ENCODE results near the gene ZHX3.
"Not testable (repeated sequence)": the region's sequence is repeated elsewhere in the genome, so short reads cannot be mapped to it uniquely, and the experiment has no call there.

Gene ZHX3

DNA sequence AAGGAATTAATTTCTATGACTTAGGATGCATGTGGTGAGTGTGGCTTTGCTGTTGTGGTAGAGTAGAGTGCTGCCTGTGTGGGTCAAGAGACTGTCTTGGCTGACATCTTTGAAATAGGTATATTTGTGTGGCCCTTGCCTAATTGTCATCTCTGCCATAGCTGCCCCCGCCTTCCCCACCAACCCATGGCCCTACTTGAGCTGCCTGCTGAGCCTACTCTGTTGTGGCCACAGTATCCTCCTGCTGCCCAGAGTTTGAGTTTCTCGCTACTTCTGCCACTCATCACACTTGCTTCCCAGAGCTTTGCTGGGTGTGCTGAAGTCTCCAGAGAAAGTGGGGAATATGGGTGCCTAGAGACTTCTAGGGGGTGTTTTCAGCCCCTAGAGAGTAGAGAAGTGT lies 172.2 kb downstream of the ZHX3 start:
- no peak for DNase-seq

DNA sequence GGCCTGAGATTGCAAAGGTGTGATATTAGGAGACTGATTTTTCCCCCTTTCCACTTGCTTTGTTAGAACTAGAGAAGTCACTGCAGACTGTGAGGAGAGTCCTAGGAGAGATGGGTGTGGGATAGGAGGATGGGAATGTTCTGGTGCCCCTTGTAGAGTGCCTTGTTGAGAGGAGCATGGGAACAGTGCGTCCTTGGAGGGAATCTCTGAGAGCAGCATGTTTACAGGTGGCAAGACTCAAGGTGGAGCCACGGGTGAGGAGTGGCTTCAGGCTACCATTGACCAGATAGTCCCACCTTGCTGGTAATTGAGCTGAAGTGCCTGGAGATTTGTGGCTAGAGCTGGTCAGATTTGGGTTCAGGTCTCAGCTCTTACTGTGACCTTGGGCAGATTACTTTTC lies 174.2 kb downstream of the ZHX3 start:
- DNase-seq = no peak

DNA sequence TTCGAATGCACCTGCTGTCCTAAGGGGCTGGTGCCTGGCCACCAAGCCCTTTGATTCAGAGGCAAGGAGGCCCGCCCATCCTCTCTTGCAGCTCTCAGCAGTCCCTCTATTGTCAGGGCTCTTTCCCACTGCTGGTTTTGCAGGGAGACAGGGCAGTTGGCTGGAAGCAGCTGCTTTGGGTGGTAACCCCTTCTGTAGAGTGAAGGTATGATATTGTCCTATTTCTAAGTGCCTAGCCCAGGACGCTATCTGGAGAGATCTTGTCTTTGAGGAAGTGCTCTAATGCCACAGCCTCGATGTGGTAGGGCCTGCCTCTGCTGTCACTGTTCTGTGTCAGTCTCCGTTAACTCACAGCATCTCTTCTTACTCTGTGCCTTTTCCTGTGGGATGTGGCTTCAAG lies 174.6 kb downstream of the ZHX3 start:
- peak; percentile 48 to 49 for DNase-seq

DNA sequence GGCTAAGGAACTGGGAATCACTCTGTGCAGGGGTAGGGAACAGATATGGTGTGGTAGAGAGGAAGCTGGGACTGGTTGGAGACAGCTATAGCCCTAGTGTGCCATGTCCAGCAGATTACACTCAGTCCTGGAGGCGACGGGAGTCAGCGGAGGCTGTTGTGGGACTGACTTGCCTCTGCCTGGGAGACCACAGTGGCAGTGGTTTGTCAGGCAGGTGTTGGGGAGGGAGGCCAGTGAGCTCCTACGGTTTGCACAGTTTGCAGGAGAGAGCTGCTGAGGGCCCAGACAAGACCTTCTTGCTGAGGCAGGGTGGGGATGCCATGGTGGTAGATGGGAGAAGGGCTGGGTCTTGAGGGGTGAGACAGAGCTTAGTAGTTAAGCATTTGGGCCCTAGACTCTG lies 175.3 kb downstream of the ZHX3 start:
- peak; percentile 46 to 50 for DNase-seq

DNA sequence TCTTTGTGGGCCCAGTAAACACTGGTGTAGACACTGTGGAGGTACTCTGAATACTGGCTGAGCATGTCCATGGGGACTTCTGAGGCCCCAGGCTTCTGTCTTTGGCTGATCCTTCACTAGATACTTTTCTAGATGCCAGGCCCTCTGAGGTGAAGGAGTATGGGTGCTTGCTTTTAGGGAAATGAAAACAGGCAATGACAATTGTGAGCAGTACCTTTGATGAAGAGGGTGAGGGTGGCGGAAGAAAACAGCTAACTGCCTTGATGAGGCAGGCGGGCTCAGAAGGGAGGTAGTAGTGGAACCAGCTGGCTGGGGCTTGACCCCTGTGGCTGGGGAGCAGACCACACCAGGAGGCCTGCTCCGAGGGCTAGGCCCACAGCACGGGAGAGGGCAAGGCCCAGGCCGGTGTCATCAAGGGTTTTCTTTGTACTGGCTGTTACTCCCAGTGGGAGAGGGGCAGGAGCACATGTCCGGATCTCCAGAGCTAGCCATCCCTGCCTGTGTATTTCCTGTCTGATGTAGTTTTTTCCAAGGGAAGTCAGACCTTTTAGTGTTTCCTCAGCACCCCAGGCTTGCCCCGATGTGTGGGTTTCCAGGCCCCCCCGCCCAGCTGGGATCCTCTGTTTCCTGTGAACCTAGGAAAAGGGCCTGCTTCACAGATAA lies 176.2 kb downstream of the ZHX3 start:
- peak; percentile 46 to 53 for DNase-seq

DNA sequence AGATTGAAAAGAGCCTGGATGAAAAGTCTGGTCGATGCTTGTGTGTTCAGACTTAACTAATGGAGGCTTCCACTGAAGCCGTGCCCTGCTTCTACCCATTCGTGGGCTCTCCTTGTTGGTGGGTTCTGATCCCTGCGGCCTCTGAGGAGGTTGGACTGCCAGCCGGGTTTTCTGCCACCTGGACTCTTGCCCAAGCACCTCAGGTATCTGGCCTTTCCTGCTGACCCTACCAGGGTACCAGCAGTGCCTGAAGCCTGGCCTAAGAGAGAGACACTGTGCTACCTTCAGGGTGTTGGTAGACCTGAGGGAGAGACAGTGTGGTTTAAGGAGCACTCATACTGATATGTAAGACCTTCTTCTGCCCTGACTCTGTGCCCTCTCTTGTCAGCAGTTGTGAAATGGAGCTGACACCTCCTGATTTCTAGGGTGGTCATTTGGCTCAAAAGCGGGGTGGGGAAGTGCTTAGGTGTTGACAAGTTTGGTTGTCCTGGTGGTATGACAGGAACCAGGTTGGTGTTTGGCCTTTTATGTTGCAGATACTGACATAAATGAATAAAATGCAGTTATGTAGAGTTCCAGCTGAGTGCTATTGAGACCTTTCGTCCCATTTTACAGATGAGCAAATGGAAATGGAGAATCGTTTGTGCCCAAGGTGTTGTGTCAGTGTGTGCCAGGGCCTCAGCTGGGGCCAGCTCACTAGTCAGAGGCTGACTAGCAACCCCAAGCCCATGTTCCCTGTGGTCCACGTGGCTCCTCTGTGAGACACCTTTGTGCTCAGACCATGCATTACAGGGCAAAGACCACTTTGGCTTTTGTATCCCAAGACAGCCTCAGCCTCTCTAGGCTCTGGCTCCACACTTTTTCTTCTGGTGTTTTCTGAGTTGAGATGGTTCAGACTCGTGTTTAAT lies 177.1 kb downstream of the ZHX3 start:
- peak; percentile 49 to 52 for DNase-seq

DNA sequence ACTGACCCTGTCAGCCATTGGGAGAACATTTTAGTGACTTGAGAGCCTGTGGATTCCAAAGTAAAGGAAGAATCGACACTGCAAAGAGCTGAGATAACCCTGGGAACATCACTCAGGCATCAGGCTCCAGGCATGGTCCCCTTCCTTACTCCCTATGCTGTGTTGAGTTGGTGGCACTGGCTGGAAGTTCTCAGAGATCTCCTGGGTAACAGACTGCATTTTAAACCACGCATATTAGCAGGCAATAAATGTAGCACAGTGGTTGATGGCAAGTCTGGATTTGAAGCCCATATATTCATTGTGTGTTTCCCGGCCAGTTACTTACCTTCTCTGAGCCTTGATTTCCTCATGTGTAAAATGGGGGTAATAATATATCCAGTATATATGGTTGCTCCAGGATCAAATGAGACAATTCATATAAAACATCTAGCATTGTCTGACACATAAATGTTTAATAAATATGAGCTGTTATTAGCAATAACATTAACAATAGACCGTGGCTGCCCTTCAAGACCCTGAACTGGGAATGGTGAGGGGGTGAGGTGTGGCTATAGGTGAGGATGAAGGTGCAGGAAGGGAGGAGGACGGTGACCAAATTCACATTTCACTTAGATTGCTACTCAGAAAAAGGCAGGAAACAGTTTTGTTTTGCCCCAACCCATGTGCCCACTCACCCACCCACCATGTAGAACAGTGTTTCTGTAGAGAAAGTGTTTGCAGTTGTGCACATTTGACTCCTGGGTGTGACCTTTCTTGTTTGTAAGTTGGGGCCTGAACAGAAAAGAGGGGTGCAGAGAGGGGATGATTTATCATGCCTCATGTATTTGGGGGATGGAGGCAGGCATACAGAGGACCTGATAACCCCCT lies 178.1 kb downstream of the ZHX3 start:
- DNase-seq = peak; percentile 38 to 47

DNA sequence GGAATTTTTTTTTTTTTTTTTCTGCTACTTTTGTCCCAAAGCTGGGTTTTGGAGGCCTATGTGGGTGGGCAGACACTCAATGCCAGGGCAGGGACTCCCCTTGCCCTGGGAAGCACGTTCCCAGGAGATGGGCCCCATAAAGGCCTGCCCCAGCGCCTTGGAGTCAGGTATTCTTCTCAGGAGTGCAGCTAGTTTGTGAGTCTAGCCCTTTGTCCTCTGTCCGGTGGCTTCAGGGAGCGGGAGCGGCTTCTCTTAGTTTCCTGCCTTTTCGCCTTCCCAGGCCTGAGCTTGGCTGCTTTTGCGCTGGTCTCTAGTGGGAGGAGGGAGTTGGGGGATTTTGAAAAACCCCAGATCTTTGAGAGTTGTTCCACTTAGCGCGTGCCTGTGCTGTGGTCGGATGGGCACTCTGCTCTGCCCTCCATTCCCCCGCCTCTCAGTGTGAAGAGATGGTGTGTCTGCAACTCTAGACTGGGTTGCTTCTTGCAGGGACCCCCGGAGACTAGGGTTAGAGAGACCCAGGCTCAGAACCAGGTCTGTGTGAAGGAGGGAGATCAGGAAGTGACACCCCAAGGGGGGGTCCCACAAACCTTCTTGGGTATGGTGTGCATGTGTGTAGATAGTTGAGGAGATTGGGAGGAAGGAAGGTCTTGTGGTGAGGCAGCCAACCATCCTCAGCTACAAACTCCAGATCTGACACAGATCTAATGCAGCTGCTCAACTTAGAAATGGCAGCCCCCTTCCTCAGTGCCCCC lies 178.9 kb downstream of the ZHX3 start:
- peak; percentile 62 to 64 for DNase-seq

DNA sequence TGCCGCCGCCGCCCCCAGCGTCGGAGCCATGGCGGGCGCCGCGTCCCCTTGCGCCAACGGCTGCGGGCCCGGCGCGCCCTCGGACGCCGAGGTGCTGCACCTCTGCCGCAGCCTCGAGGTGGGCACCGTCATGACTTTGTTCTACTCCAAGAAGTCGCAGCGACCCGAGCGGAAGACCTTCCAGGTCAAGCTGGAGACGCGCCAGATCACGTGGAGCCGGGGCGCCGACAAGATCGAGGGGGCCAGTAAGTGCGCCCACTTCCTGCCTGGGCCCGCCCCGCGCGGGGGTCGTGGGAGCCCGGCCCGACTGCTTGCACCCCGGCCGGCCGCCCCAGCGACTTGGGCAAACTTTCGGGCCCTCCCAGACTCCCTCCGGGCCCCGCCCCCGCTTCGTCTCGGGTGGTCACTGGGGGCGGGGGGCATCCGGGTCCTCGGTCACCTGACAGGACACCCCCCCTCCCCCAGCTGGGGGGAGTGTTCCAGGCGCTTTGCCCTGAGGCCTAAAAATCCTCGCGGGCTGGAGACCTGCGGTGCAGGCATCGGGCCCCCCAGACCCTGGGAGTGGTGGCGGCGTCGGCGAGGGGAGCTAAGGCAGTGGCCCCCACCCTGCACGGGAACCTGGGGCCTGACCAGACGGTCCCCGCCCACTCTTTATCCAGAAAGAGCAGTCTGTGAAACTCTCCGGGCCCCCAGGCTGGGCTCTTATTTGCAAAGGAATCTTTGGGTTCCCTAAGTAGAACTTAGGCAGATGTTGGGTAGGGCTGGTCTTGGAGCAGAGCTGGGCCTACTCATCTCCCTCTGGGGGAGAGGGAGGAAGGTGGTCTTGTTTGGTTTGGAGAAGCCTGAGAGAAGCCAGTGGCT lies 179.7 kb downstream of the ZHX3 start:
- peak; percentile 79 to 82 for DNase-seq

DNA sequence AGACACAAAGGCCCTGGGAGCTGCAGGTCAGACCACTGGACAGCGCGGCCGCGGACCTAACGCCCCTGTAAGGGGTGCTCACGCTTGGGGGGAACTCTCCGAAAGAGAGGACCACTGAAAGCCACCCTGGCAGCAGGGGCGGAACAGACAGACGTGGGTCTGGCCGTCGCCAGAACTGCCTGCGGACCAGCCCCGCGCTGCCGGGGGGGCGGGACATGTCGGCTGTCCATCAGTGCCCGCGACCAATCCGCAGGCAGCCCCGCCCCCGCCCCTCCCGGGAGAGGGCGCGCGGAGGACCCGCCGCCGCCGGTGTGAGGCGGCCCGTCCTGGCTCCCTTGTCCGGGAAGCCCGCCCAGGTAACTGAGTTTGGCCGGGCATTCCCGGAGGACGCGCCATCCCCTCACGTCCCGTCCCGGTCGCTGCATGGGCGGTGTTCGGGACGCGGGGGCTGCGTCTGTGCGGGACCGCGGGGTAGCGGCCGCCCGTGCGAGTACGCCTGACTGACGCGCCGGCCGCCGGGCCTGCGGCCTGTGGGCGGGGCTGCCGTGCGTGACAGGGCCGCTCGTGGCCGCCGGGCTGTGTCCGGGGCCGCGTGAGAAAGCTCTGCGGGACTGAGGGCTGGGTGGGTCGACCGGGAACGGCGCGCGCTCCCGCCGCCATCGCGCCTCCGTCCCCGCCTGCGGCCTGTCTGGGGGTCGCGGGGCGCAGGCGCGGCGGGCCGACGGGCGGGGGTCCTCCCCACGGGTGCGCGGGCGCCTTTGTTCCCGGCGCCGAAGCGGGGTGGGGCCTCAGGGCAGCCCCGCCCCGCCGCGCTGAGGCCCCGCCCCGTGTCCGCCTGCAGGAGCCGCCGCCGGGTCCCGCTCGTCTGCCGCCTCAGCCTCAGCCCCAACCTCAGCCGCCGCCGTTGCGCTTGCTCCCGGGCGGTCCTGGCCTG lies 180.6 kb downstream of the ZHX3 start, which contains the start of gene PLCG1:
Gene PLCG1 (plus strand): TSS at position 864 of the 934 bp plus-strand sequence. CDS start 99 bp downstream, outside the sequence.
- DNase-seq = peak; percentile 90 to 93

DNA sequence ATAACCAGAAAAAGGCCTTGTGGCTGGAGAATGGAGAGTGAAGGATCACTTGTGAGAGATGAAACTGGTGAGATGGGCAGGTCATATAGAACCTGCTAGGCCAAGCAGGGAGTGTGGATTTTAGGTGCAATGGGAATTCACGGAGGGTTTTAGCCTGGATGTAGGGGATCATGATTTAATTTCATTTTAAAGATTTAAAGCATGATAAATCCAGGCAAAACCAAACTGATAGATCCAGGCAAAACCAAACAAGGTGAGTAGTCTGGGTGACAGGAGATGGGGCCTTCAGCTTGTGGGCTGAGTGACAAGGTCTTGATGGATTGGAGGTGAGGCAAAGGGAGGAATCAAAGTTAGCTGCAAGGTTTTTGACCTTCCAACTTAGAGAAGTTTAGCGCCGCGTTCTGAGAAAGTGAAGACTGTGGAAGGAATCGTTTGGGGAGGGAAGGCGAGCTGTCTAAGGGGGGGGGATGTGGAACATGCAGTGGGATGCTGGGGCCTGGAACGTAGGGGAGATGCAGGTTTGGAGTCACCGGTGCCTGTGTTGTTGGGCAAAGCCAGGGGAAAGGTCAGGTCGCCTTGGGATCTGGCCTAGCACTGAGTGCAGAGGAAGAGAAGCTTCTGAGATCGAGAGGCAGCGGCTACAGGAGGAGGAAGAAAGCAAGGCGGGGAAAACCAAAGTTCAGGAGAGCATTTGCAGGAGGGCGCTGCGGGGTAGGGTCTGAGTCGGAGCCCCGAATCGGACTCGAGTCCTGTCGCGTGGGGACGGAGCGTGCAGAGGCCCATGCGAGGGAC lies 181.4 kb downstream of the ZHX3 start:
- DNase-seq = peak in 1 of 2 experiments; percentile 27

DNA sequence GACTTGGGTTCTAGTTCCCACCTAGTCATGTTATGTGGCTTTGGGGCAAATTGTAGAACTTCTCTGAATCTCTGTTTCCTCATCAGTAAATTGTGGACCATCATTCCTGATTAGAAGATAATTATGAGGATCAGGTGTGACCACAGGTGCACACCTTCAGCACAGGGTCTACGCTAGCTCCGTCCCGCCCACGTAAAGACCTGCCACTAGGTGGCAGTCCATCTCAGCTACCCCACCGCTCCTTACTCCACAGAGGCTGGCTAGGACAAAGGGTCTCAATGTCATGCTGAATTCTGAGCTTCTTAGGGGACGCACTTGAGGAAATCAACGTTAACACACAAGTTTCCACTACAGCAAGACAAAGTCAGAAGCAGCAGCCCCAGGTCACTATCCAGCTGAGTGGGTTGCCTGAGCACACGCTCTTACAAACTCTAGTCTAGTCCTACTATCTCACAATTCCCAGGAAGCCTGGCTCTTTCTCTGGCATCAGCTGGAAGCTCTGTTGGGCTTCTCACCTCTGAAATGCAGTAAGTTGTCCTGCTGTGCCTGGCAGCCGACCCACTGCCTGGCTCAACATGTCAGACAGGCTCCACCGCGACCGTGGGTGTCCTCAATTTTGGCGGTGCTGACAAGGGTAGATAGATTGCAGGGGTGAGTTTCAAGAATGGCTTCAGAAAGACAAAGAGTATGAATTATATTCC lies 182.2 kb downstream of the ZHX3 start:
- peak; percentile 67 to 79 for DNase-seq

DNA sequence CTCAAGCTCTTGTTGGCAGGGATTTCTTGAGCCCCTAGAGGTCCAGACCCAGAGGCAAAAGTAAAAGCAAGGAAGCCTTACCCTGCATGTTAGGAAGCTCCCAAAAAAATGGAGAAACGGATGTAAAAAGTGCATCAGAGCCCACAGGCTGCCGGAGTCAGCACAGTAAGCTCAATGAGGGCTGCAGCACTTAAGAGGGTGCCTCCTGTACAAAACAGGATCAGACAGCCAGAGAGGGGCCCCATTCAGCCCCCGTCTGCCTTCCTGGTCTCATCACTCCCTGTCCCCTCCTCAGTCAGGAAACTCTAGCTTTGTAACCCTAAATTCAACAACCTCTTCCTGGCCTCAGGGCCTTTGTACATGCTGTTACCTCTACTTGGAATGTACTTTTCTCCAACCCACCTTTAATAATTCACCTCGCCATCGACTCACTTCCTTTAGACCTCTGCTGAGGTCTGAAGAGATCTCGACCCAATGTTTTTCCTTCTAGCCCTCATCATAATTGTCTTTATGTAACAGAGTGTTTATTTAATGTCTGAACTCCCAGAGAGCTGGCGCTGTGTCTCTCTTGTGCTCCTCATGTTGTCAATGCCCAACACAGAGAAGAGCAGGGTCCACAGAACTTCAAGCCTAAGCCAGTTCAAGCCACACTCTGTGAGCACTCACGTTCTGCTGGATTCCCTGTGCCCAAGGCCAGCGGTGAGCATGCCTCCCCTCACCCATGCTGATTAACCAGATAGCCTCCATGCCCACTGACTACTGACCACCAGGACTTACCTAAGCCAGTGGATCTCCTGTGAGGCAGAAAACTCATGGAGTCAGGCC lies 183.0 kb downstream of the ZHX3 start:
- DNase-seq = no peak

DNA sequence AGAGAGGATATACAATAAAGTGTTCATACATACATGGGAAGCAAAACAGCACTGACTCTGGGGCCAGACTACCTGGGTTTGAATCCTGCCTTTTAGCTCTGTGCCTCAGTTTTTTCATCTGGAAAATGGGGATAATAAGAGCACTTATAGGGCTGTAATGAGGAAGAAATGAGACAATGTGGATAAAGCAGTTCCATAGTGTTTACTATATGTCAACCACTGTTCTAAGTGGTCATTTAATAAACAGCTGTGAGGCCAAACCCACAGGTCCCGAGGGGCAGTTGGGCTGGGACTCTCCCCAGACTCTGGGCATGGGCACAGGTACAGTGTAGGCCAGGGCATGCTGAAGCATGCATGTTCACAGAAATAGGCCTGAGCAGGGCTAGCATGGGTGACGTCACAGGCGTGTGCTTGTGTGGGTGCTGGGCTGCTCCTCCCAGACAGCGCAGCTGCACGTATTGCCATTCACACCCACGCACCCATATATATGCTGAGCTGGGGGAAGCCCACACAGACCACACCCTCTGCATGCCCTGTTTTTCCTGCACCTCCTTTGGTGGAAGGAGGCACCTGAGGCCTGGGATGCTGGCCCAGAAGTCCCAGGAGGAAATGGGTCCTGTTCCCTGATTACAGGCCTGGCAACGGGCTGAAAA lies 183.7 kb downstream of the ZHX3 start:
- DNase-seq = peak; percentile 67 to 74

DNA sequence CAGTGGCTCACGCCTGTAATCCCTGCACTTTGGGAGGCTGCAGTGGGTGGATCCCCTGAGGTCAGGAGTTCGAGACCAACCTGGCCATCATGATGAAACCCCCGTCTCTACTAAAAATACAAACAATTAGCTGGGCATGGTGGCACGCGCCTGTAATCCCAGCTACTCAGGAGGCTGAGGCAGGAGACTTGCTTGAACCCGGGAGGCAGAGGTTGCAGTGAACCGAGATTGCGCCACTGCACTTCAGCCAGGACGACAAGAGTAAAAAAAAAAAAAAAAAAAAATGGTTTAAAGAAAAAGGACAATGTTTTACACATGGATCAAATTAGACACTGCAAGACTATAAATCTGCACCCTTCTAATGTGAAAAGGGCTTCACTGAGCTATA lies 185.1 kb downstream of the ZHX3 start:
- DNase-seq = not testable (repeated sequence)

DNA sequence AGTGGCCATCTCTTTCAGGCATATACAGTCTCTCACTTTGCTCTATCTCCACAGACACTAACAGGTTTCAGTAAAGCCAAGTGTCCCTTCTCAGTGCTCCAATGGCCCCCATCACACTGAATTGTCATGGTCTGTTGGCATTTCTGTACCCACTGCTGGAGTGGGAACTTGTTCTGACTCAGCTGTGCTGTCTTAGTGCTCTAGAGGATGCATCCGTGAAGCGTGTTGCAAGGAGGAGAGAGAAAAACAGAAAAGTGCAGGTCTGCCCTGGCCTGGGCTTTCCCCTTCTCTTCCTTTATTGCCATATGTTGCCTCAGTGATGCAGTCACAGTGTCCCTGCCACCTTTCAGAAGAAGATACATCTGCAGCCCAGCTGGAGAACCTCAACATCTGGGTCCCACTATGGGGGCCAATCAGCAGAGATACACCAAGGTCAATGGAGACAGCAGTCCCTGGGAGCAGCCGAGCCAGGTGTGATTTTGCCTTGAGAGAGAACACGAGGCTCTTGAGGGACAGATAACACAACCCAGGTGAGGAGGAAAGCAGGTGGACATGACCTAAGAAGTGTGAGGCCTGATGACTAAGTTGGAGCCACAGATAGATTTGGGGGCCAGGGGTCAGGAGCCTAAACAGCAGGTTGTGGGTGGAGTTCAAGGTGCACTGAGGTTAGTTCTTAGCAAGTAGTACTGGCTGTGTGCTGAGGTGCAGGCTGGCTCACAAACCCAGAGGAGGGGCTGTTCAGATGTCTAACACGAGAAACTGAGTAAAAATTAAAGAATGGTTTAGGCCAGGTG lies 185.7 kb downstream of the ZHX3 start:
- DNase-seq = no peak
